OCI-LY1 (cell line): ENCODE results near the gene FOXJ1.

Experiments used
- CTCF ChIP-seq: fragments of 200-600 bp; sonication (generic), shearing (Covaris generic); IDR thresholded peaks from 2 replicates; pipeline ENCODE4 v1.5.1; 2017; ENCODE audit warnings: mild to moderate bottlenecking, antibody characterized with exemption, low read length, moderate library complexity, mixed read lengths
- EZH2 ChIP-seq: fragments of 200-600 bp; sonication (generic), shearing (Covaris generic); IDR thresholded peaks from 2 replicates; pipeline ENCODE4 v1.8.0; 2017; ENCODE audit warnings: borderline replicate concordance, mixed run types, mild to moderate bottlenecking, antibody characterized with exemption, low read length, moderate library complexity, mixed read lengths

GRCh38 chr17:76095943-76096342, 45.1 kb downstream of the FOXJ1 start:
- no peak for TF ChIP-seq EZH2
- TF ChIP-seq CTCF = no peak
